HFFc6 (cell line): ENCODE data around the gene LYZL1. TPM values are rescaled to one million over a fixed set of nuclear protein-coding genes. Genes with fewer than 3 reads are reported as not detected.
"Not testable (repeated sequence)": the region's sequence is repeated elsewhere in the genome, so short reads cannot be mapped to it uniquely, and the experiment has no call there.

ENCODE experiments used
- DNase-seq: peaks from one replicate; pipeline ENCODE4 v3.0.0-alpha.2; 2018
- H3K27ac Mint-ChIP-seq: 2 replicates; pipeline ENCODE4 v1.8.0; 2020; ENCODE audit warnings: mild to moderate bottlenecking, mixed read lengths
- H3K27me3 Mint-ChIP-seq: 2 replicates; pipeline ENCODE4 v1.8.0; 2021; ENCODE audit warnings: mild to moderate bottlenecking, moderate library complexity, mixed read lengths; ENCODE audit not compliant: insufficient read depth
- H3K36me3 Mint-ChIP-seq: 2 replicates; pipeline ENCODE4 v1.8.0; 2021; ENCODE audit warnings: low read depth, mixed read lengths
- H3K4me1 Mint-ChIP-seq: 2 replicates; pipeline ENCODE4 v1.8.0; 2020; ENCODE audit warnings: low read depth, mixed read lengths
- H3K4me3 Mint-ChIP-seq: 2 replicates; pipeline ENCODE4 v1.8.0; 2020; ENCODE audit warnings: mild to moderate bottlenecking, moderate library complexity, mixed read lengths
- H3K9me3 Mint-ChIP-seq: 2 replicates; pipeline ENCODE4 v1.8.0; 2020; ENCODE audit warnings: mild to moderate bottlenecking, mixed read lengths
- long read RNA-seq: library from polyadenylated mRNA; unstranded; transcript quantifications from one replicate; pipeline ENCODE4 v2.0.0, GENCODE V29; 2019
- total RNA-seq, 6 experiments: library from RNA; stranded (reverse); fragmentation: NEBNext Ultra II Directional; extraction: Animal tissue kit (Norgen Biotek cat#: 25700); gene quantifications; 2 replicates in 1 of 6; 3 replicates in 5 of 6; pipeline ENCODE4 v1.2.3, GENCODE V29; 2021
- TF ChIP-seq, protein P1 (sequence below): fragments of 200-600 bp; sonication (generic); IDR thresholded peaks from 2 replicates; pipeline ENCODE4 v1.5.0; 2021; ENCODE audit warnings: antibody characterized with exemption, mild to moderate bottlenecking

Gene LYZL1
- not detected for total RNA-seq
- long read RNA-seq = 0 reads

DNA sequence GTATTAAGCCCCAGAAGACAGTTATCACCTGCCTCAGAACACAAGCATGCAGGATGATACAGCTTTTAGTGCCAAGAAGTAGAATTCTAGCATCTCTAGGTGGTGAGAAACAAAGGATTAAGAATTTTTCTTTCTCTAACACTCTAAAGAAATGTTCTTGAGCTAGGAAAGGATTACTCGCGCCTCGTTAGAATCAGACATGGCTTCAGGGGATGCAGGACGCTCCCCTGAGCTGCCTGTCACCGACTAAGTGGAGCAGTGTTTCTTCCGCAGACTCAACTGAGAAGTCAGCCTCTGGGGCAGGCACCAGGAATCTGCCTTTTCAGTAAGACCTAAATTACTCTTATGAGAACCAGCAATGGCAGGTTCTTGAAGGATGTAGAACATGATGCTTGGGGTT lies at the start of gene LYZL1:
TSS of gene LYZL1 (plus strand) at position 165 of the 400 bp plus-strand sequence. CDS start 2,798 bp downstream, outside the sequence.
- H3K27ac Mint-ChIP-seq, H3K4me3 Mint-ChIP-seq, H3K4me1 Mint-ChIP-seq, H3K36me3 Mint-ChIP-seq, DNase-seq, H3K9me3 Mint-ChIP-seq: not testable (repeated sequence)
- H3K27me3 Mint-ChIP-seq = peaks cover 14% of the 10 kb centered on the region

- no peak overlapping the region for H3K4me3 Mint-ChIP-seq
- no peak overlapping the region for H3K27ac Mint-ChIP-seq
- DNase-seq = no peak
- H3K36me3 Mint-ChIP-seq = no peaks in the 10 kb centered on the region
- no peaks in the 10 kb centered on the region for H3K9me3 Mint-ChIP-seq
- peaks cover 20% of the 10 kb centered on the region for H3K27me3 Mint-ChIP-seq
- TF ChIP-seq, protein P1, sequence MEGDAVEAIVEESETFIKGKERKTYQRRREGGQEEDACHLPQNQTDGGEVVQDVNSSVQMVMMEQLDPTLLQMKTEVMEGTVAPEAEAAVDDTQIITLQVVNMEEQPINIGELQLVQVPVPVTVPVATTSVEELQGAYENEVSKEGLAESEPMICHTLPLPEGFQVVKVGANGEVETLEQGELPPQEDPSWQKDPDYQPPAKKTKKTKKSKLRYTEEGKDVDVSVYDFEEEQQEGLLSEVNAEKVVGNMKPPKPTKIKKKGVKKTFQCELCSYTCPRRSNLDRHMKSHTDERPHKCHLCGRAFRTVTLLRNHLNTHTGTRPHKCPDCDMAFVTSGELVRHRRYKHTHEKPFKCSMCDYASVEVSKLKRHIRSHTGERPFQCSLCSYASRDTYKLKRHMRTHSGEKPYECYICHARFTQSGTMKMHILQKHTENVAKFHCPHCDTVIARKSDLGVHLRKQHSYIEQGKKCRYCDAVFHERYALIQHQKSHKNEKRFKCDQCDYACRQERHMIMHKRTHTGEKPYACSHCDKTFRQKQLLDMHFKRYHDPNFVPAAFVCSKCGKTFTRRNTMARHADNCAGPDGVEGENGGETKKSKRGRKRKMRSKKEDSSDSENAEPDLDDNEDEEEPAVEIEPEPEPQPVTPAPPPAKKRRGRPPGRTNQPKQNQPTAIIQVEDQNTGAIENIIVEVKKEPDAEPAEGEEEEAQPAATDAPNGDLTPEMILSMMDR = peak; percentile 77
- H3K4me1 Mint-ChIP-seq = no peaks in the 10 kb centered on the region
Measured at GRCh38 chr10:29239569-29240472, 49.0 kb upstream of the LYZL1 start.

- Mint-ChIP-seq H3K27ac (no peak overlapping the region), H3K4me3 (no peak overlapping the region), H3K4me1 (no peaks in the 10 kb centered on the region), H3K27me3 (peaks cover 24% of the 10 kb centered on the region), H3K36me3 (no peaks in the 10 kb centered on the region), H3K9me3 (no peaks in the 10 kb centered on the region)
- TF ChIP-seq, protein P1 = no peak
- DNase-seq = no peak
Measured at GRCh38 chr10:29240986-29241660, 47.7 kb upstream of the LYZL1 start.

- H3K4me3 Mint-ChIP-seq = no peak overlapping the region
- no peak overlapping the region for H3K27ac Mint-ChIP-seq
- H3K9me3 Mint-ChIP-seq = no peaks in the 10 kb centered on the region
- H3K27me3 Mint-ChIP-seq = peaks cover 24% of the 10 kb centered on the region
- H3K4me1 Mint-ChIP-seq = no peaks in the 10 kb centered on the region
- TF ChIP-seq, protein P1 = no peak
- H3K36me3 Mint-ChIP-seq = no peaks in the 10 kb centered on the region
- DNase-seq = no peak
Measured at GRCh38 chr10:29241925-29242324, 46.9 kb upstream of the LYZL1 start.

DNA sequence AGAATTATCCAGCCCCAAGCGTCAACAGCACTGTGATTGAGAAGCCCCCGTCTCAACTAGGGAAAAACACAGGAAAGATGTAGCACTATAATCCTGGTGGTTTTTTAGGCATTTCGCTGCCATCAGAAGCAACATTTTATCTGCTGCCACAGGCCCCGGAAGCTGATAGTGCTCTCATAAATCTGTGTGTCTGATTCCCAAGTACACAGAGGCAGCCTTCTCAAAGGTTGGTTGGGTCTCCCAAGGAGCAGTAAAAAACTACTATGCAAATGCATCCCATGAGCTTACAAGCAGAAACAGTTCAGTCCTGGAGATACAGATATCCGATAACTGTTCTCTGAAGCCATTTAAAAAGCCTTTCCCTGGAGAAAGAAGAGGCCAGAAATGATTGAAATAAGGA lies 45.8 kb upstream of the LYZL1 start:
- Mint-ChIP-seq H3K4me1 (no peaks in the 10 kb centered on the region), H3K27me3 (peaks cover 21% of the 10 kb centered on the region), H3K4me3 (no peak overlapping the region), H3K27ac (no peak overlapping the region), H3K36me3 (no peaks in the 10 kb centered on the region), H3K9me3 (no peaks in the 10 kb centered on the region)
- TF ChIP-seq, protein P1 = no peak
- no peak for DNase-seq

GRCh38 chr10:29243750-29244149 lies 45.1 kb upstream of the LYZL1 start:
- Mint-ChIP-seq H3K27ac (no peak overlapping the region), H3K4me3 (no peak overlapping the region), H3K36me3 (no peaks in the 10 kb centered on the region), H3K9me3 (no peaks in the 10 kb centered on the region), H3K27me3 (peaks cover 20% of the 10 kb centered on the region), H3K4me1 (no peaks in the 10 kb centered on the region)
- TF ChIP-seq, protein P1 = peak; percentile 70
- DNase-seq = no peak
